ENCODE measurements around the gene TEX14. TPM values are rescaled to one million over a fixed set of nuclear protein-coding genes. Genes with fewer than 3 reads are reported as not detected.

Gene TEX14
- total RNA-seq, 1 experiment from 2014 or later, result 0.89 TPM

DNA sequence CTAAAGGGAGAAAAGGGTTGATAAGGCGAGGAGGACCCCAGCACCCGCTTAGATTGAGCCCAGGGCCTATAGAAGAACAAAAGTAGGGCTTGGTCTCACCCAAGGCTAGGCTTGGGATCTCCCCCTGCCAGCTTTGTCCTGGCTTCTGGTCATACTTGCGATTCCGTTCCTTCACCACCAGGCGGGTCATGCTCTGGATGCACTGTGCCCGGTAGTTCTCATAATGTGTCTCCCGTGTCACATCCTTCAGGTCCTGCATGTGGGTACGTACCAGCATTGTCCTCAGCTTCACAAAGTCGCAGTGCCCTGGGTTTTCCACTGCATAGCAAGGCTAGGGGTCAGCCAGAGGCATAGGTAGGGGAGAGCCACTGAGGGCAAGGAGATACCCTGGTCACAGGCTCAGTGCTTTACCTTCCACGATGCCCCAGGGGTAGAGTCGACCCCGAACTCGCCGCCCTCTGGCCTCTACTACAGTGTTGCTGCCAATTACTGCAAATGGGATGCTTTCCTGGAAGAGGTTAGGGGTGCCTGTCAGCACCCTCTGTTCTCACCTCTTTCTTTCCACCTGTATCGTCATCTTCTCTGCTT is 170.9 kb downstream of the TEX14 start:
- Histone ChIP-seq H3K4me1 (ENCODE audit: control insufficient read depth in 1 of 2, insufficient read depth in 2 of 2, low read length in 2 of 2) (peaks cover 9 to 25% of the 10 kb centered on the region in 2 experiments), H3K79me2 (ENCODE audit: insufficient read depth, low read length) (no peaks in the 10 kb centered on the region), H3K9ac (ENCODE audit: low read length) (no peak overlapping the region), H2AFZ (ENCODE audit: low read depth, low read length, poor library complexity, severe bottlenecking) (no peak overlapping the region), H3K36me3 (ENCODE audit: control insufficient read depth in 1 of 2, insufficient read depth in 2 of 2, low read length in 2 of 2) (no peaks in the 10 kb centered on the region), H3K4me2 (ENCODE audit: low read length) (no peak overlapping the region), H3K4me3 (replicated peaks in 1 of 2; ENCODE audit: low read depth in 1 of 2, low read length in 2 of 2) (no peak overlapping the region), H3K27me3 (ENCODE audit: insufficient read depth, low read length) (no peaks in the 10 kb centered on the region), H3K9me3 (ENCODE audit: control insufficient read depth in 1 of 2, insufficient read depth in 1 of 2, low read depth in 1 of 2, low read length in 2 of 2) (no peaks in the 10 kb centered on the region), H4K20me1 (ENCODE audit: insufficient read depth) (no peaks in the 10 kb centered on the region), H3K9me2 (ENCODE audit: insufficient read depth) (no peaks in the 10 kb centered on the region), H3K27ac (ENCODE audit: low read depth, low read length) (no peak overlapping the region)
- POLR2A ChIA-PET, result interaction anchor here (0.6 to 6.4 kb wide), 3 partner anchors 13 to 110 kb away, joined by 3 to 121 read pairs (median 4); no protein-coding TSS in a partner anchor
- CTCF ChIA-PET, result interaction anchor here (0.6 to 1.0 kb wide), 3 partner anchors 9 to 483 kb away, joined by 3 to 14 read pairs (median 8); no protein-coding TSS in a partner anchor
- no TSS peak for BruUV-seq (replicated peaks)
- no peak for TF ChIP-seq TCF7L2 (IDR thresholded peaks at IDR 0.05; ENCODE audit: borderline replicate concordance, extremely low read depth, insufficient read depth, insufficient read length)
- TF ChIP-seq, protein P1, sequence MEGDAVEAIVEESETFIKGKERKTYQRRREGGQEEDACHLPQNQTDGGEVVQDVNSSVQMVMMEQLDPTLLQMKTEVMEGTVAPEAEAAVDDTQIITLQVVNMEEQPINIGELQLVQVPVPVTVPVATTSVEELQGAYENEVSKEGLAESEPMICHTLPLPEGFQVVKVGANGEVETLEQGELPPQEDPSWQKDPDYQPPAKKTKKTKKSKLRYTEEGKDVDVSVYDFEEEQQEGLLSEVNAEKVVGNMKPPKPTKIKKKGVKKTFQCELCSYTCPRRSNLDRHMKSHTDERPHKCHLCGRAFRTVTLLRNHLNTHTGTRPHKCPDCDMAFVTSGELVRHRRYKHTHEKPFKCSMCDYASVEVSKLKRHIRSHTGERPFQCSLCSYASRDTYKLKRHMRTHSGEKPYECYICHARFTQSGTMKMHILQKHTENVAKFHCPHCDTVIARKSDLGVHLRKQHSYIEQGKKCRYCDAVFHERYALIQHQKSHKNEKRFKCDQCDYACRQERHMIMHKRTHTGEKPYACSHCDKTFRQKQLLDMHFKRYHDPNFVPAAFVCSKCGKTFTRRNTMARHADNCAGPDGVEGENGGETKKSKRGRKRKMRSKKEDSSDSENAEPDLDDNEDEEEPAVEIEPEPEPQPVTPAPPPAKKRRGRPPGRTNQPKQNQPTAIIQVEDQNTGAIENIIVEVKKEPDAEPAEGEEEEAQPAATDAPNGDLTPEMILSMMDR (IDR thresholded peaks at IDR 0.05 in 2 of 3, conservative IDR thresholded peaks at IDR 0.05 in 1 of 3; ENCODE audit: borderline replicate concordance in 1 of 3, insufficient read depth in 1 of 3, low read depth in 2 of 3, low read length in 2 of 3), result peak in 2 of 3 experiments; percentile 66 to 67; a peak in 4 of 6 replicates
- intact Hi-C loops (cut with micrococcal nuclease), result no loop called here
- RAD21 ChIA-PET (ENCODE audit: low non-redundant PET in 1 of 2, low total read pairs in 2 of 2, uncharacterized antibody in 2 of 2, unreplicated experiment in 2 of 2), result interaction anchor here in 1 of 2 experiments (0.6 kb wide), 1 partner anchor 484 kb away, joined by 4 read pairs; no protein-coding TSS in a partner anchor
- no peak for DNase-seq (ENCODE audit: low read depth, low spot score)
- no peak for ATAC-seq
